HG03095 (cell line): ENCODE data around the gene OXLD1.
"Not testable (repeated sequence)": the region's sequence is repeated elsewhere in the genome, so short reads cannot be mapped to it uniquely, and the experiment has no call there.

Source experiments
- ATAC-seq: cut with Tn5 transposase; IDR thresholded peaks from one replicate; pipeline ENCODE4 v1.9.1; 2021; ENCODE audit warnings: moderate library complexity; ENCODE audit not compliant: unreplicated experiment

OXLD1 gene

DNA sequence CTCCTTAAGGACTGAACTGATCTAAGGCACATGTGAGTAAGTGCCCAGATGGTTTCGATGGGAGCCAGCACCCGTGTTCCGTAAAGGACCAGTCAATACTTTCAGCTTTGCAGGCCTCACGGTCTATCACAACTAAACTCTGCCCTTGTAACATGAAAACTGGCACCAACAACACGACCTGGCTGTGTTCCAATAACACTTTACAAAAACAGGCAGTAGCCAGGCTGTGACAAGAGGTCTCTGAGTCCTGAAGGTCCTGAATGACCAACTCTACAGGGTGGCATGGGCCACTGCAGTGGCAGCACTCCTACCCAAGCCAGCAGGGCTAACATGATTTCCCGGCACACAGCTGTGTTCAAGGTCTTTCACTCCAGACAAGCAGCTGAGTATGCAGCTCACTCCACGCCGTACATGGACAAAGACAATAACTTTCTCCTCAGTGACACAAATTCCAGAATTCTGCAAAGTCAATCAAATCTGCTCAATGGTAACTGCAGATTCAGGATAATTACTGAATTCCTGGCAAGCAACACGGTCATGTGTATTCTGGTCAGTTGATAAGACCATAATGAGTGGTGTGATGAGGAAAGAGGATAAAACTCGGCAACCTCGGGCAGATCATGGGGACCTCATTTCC is 44.8 kb downstream of the OXLD1 start:
- ATAC-seq: no peak

DNA sequence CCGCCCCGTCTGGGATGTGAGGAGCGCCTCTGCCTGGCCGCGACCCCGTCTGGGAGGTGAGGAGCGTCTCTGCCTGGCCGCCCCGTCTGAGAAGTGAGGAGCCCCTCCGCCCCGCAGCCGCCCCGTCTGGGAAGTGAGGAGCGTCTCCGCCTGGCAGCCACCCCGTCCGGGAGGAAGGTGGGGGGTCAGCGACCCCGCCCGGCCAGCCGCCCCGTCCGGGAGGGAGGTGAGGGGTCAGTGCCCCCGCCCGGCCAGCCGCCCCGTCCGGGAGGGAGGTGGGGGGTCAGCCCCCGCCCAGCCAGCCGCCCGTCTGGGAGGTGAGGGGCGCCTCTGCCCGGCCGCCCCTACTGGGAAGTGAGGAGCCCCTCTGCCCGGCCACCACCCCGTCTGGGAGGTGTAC is 48.1 kb downstream of the OXLD1 start:
- not testable (repeated sequence) for ATAC-seq

DNA sequence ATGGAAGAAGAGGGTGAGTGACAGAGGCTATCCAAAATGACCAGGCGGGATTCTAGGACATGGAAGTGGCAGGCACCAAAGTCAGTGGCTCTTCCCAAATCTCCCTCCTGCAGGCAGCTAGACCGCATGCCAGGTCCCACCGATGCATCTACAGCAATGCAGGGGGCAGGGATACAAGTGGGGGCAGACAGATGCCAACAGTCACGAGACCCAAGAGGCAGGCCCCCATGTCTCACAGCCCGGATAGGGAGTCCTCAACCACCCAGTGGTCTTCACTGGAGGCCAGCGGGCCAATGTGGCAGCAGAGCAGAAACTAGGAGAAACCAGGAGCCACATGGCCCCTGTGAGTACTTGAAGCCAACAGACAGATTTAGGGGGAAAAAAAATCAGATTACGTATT is 49.5 kb downstream of the OXLD1 start:
- ATAC-seq: no peak

DNA sequence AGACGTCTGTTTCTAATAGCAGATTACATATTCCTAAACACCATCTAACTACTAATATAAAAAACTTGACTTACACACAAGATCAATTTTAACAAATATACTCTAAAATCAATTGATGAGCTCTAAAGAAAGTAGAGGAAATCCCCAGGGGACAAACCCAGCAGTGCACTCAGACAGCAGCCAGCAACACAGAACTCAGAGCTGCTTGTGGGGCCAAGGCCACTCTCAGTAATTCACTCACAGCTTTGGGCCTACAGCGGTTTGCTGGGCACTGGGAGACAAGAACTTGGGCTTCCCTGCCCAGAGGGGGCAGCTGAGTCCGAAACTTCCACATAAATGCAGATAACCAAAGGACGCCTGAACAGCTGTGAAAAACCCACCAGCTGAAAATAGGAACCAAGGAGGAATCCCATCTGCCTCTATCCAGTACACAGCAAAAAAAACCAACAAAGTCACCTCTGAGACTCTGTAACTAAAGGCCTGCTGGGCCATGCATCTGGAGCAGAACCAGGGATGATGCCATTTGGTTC is 50.9 kb downstream of the OXLD1 start:
- no peak for ATAC-seq
